Calu3 (cell line): ENCODE measurements around the gene TAS2R60. TPM values are rescaled to one million over a fixed set of nuclear protein-coding genes. Genes with fewer than 3 reads are reported as not detected.

Source experiments
- BruUV-seq: library from RNA; stranded (reverse); fragments of 400-500 nt; replicated peaks from 2 replicates; lab custom pipeline; 2021; lab: Mats Ljungman, UMichigan
- CTCF ChIA-PET: fragments of 300-600 bp; sonication (Branson Sonifier 250); formaldehyde crosslinking; loops from one replicate; lab custom pipeline; 2022; ENCODE audit warnings: antibody characterized with exemption; lab: Charles Lee
- DNase-seq: peaks from one replicate; pipeline ENCODE4 v3.0.0; 2022
- H3K27ac Mint-ChIP-seq: one replicate; pipeline ENCODE4 v1.8.0; 2022; ENCODE audit warnings: mixed read lengths; ENCODE audit not compliant: unreplicated experiment
- H3K27me3 Mint-ChIP-seq: one replicate; pipeline ENCODE4 v1.8.0; 2022; ENCODE audit warnings: mixed read lengths; ENCODE audit not compliant: unreplicated experiment
- H3K36me3 Mint-ChIP-seq: one replicate; pipeline ENCODE4 v1.8.0; 2022; ENCODE audit warnings: mild to moderate bottlenecking, moderate library complexity, mixed read lengths; ENCODE audit not compliant: insufficient read depth, unreplicated experiment
- H3K4me1 Mint-ChIP-seq: one replicate; pipeline ENCODE4 v1.8.0; 2022; ENCODE audit warnings: mild to moderate bottlenecking, low read depth, mixed read lengths; ENCODE audit not compliant: unreplicated experiment
- H3K4me3 Mint-ChIP-seq: one replicate; pipeline ENCODE4 v1.8.0; 2022; ENCODE audit warnings: mild to moderate bottlenecking, low read depth, moderate library complexity, mixed read lengths; ENCODE audit not compliant: unreplicated experiment
- H3K9me3 Mint-ChIP-seq: one replicate; pipeline ENCODE4 v1.8.0; 2022; ENCODE audit warnings: low read depth, mixed read lengths; ENCODE audit not compliant: unreplicated experiment
- CTCF ChIP-seq: fragments of 200-600 bp; IDR thresholded peaks from one replicate; pipeline ENCODE4 v1.8.0; 2022; ENCODE audit warnings: antibody characterized with exemption; ENCODE audit not compliant: unreplicated experiment
- intact Hi-C: fragments of 100-400 bp; cut with micrococcal nuclease; formaldehyde crosslinking; loops from one replicate; pipeline ENCODE4 v1.10.0; 2022; ENCODE audit not compliant: unreplicated experiment
- total RNA-seq: library from RNA; stranded (reverse); gene quantifications from 2 replicates; pipeline ENCODE4 v1.2.3, GENCODE V29; 2022

The TAS2R60 gene
- total RNA-seq, 1 experiment from 2014 or later, result not detected

GRCh38 chr7:143455491-143455890 is 12.2 kb downstream of the TAS2R60 start:
- DNase-seq, result no peak
- peaks cover 8% of the 10 kb centered on the region for H3K4me1 Mint-ChIP-seq
- intact Hi-C loops, result no loop called here
- no peaks in the 10 kb centered on the region for H3K36me3 Mint-ChIP-seq
- H3K27ac Mint-ChIP-seq, result no peak overlapping the region
- no peak for TF ChIP-seq CTCF
- H3K9me3 Mint-ChIP-seq, result no peaks in the 10 kb centered on the region
- BruUV-seq, result no TSS peak
- H3K4me3 Mint-ChIP-seq, result no peak overlapping the region
- no peaks in the 10 kb centered on the region for H3K27me3 Mint-ChIP-seq
- CTCF ChIA-PET, result no interaction called here

GRCh38 chr7:143455942-143456341 is 12.7 kb downstream of the TAS2R60 start:
- no peak overlapping the region for H3K27ac Mint-ChIP-seq

GRCh38 chr7:143456992-143457793 is 13.9 kb downstream of the TAS2R60 start:
- DNase-seq, result no peak
- CTCF ChIA-PET, result no interaction called here
- H3K9me3 Mint-ChIP-seq, result no peaks in the 10 kb centered on the region
- BruUV-seq, result no TSS peak
- no peak for TF ChIP-seq CTCF
- H3K27ac Mint-ChIP-seq, result no peak overlapping the region
- H3K36me3 Mint-ChIP-seq, result no peaks in the 10 kb centered on the region
- H3K4me1 Mint-ChIP-seq, result peaks cover 8% of the 10 kb centered on the region
- H3K27me3 Mint-ChIP-seq, result no peaks in the 10 kb centered on the region
- H3K4me3 Mint-ChIP-seq, result no peak overlapping the region
- intact Hi-C loops, result no loop called here

More at GRCh38 chr7:143455942-143456341, 12.7 kb downstream of the TAS2R60 start:
- BruUV-seq, result no TSS peak
- DNase-seq, result no peak
- H3K27me3 Mint-ChIP-seq, result no peaks in the 10 kb centered on the region
- peaks cover 8% of the 10 kb centered on the region for H3K4me1 Mint-ChIP-seq
- TF ChIP-seq CTCF, result no peak
- H3K9me3 Mint-ChIP-seq, result no peaks in the 10 kb centered on the region
- intact Hi-C loops, result no loop called here
- H3K36me3 Mint-ChIP-seq, result no peaks in the 10 kb centered on the region
- no peak overlapping the region for H3K4me3 Mint-ChIP-seq
- CTCF ChIA-PET, result no interaction called here

- CTCF ChIA-PET, result no interaction called here
- Mint-ChIP-seq H3K27me3 (no peaks in the 10 kb centered on the region), H3K9me3 (no peaks in the 10 kb centered on the region), H3K4me3 (no peak overlapping the region), H3K27ac (no peak overlapping the region), H3K4me1 (peaks cover 8% of the 10 kb centered on the region), H3K36me3 (no peaks in the 10 kb centered on the region)
- TF ChIP-seq CTCF, result no peak
- no TSS peak for BruUV-seq
- no peak for DNase-seq
- intact Hi-C loops, result no loop called here
Measured at GRCh38 chr7:143458263-143458662, 15.0 kb downstream of the TAS2R60 start.
